MM.1S (cell line): ENCODE measurements around the gene FARP2.

ENCODE experiments used
- DNase-seq: peaks from one replicate; pipeline ENCODE4 v3.0.0-alpha.2; 2015
- H2AFZ ChIP-seq: fragments of 300-600 bp; sonication (generic); 2 replicates; pipeline ENCODE4 v1.6.0; 2016; ENCODE audit warnings: antibody characterized with exemption, low read length
- H3F3A ChIP-seq: fragments of 300-600 bp; sonication (generic); 2 replicates; pipeline ENCODE4 v1.6.1; 2016; ENCODE audit warnings: mild to moderate bottlenecking, antibody characterized with exemption, low read length, moderate library complexity, mixed read lengths; ENCODE audit not compliant: insufficient read depth
- H3K27ac ChIP-seq: fragments of 300-600 bp; sonication (generic); 2 replicates; pipeline ENCODE4 v1.5.1; 2016; ENCODE audit warnings: mild to moderate bottlenecking, low read length
- H3K27me3 ChIP-seq: fragments of 300-600 bp; sonication (generic); replicated peaks from 2 replicates; pipeline ENCODE4 v1.6.0; 2016; ENCODE audit warnings: low read length; ENCODE audit not compliant: insufficient read depth
- H3K36me3 ChIP-seq: fragments of 300-600 bp; sonication (generic); replicated peaks from 2 replicates; pipeline ENCODE4 v1.6.1; 2016; ENCODE audit warnings: mild to moderate bottlenecking, low read length, mixed read lengths; ENCODE audit not compliant: insufficient read depth
- H3K4me1 ChIP-seq: fragments of 300-600 bp; sonication (generic); 2 replicates; pipeline ENCODE4 v1.6.1; 2016; ENCODE audit warnings: low read length, mixed read lengths
- H3K4me2 ChIP-seq: fragments of 300-600 bp; sonication (generic); 2 replicates; pipeline ENCODE4 v1.6.0; 2016; ENCODE audit warnings: low read depth, low read length
- H3K4me3 ChIP-seq: fragments of 300-600 bp; sonication (generic); 2 replicates; pipeline ENCODE4 v1.5.1; 2016; ENCODE audit warnings: low read length, mixed read lengths
- H3K79me2 ChIP-seq: fragments of 300-600 bp; sonication (generic); 2 replicates; pipeline ENCODE4 v1.6.1; 2016; ENCODE audit warnings: mixed run types, low read length, mixed read lengths
- H3K9ac ChIP-seq: fragments of 300-600 bp; sonication (generic); 2 replicates; pipeline ENCODE4 v1.6.1; 2016; ENCODE audit warnings: low read length, mixed read lengths
- H3K9me2 ChIP-seq: fragments of 300-600 bp; sonication (generic); replicated peaks from 2 replicates; pipeline ENCODE4 v1.6.1; 2016; ENCODE audit warnings: mild to moderate bottlenecking, low read length, mixed read lengths; ENCODE audit not compliant: insufficient read depth
- H3K9me3 ChIP-seq: fragments of 300-600 bp; sonication (generic); replicated peaks from 2 replicates; pipeline ENCODE4 v1.6.1; 2016; ENCODE audit warnings: mild to moderate bottlenecking, low read length, mixed read lengths; ENCODE audit not compliant: insufficient read depth
- H4K20me1 ChIP-seq: fragments of 300-600 bp; sonication (generic); 2 replicates; pipeline ENCODE4 v1.6.1; 2016; ENCODE audit warnings: mild to moderate bottlenecking, low read length, moderate library complexity, mixed read lengths; ENCODE audit not compliant: insufficient read depth
- EZH2 ChIP-seq: fragments of 300-600 bp; sonication (generic); optimal IDR thresholded peaks from 2 replicates; pipeline ENCODE3; 2017; ENCODE audit warnings: low read depth, mild to moderate bottlenecking, antibody characterized with exemption, low read length, mixed read lengths
- EZH2phosphoT487 ChIP-seq: fragments of 300-600 bp; sonication (generic); IDR thresholded peaks from 2 replicates; pipeline ENCODE4 v1.6.1; 2018; ENCODE audit warnings: antibody characterized with exemption, low read length
- TF ChIP-seq, protein P1 (sequence below): fragments of 300-600 bp; sonication (generic); IDR thresholded peaks from 2 replicates; pipeline ENCODE4 v1.5.1; 2016; ENCODE audit warnings: antibody characterized with exemption, low read length, mixed read lengths

The FARP2 gene

DNA sequence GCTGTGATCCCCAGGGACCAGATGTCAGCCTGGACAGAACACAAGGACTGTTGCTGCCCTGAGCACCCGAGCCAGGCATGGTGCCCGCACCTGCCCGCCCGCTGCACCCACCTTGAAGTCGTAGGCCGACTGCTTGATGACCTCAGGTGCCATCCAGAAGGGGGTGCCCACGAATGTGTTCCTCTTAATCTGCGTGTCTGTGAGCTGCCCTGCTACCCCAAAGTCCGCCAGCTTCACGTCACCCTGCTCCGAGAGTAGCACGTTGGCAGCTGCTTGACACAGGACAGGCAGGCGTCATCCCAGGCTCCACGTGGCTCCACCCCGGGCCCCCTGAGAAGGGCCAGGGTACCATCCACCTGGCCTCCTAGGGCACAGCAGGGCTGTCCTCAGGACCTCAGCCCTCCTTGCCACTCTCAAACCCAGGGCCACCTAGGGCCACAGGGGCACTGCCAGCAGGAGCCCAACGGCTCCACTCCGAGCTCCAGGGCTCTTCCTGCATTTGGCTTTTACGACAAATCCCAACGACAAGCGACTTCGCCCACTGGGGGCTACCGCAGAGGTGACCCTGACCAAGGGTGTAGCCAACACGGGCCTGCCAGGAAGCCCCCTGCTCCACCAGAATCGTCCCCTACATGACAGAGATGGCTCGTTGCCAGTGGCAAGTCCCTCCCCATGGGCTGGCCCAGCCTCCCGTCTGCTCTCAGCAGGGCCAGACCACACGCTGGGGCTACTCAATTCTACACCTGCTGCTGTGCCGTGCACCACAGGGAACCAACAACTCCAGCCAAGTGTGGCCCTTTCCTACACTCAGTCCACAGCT lies 143.3 kb downstream of the FARP2 start:
- TF ChIP-seq EZH2 (no peak), EZH2phosphoT487 (no peak)
- TF ChIP-seq, protein P1, sequence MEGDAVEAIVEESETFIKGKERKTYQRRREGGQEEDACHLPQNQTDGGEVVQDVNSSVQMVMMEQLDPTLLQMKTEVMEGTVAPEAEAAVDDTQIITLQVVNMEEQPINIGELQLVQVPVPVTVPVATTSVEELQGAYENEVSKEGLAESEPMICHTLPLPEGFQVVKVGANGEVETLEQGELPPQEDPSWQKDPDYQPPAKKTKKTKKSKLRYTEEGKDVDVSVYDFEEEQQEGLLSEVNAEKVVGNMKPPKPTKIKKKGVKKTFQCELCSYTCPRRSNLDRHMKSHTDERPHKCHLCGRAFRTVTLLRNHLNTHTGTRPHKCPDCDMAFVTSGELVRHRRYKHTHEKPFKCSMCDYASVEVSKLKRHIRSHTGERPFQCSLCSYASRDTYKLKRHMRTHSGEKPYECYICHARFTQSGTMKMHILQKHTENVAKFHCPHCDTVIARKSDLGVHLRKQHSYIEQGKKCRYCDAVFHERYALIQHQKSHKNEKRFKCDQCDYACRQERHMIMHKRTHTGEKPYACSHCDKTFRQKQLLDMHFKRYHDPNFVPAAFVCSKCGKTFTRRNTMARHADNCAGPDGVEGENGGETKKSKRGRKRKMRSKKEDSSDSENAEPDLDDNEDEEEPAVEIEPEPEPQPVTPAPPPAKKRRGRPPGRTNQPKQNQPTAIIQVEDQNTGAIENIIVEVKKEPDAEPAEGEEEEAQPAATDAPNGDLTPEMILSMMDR: no peak
- Histone ChIP-seq H4K20me1 (no peaks in the 10 kb centered on the region), H3F3A (no peaks in the 10 kb centered on the region), H3K9me3 (no peaks in the 10 kb centered on the region), H3K4me3 (no peak overlapping the region), H3K27me3 (no peaks in the 10 kb centered on the region), H3K4me1 (no peaks in the 10 kb centered on the region), H3K9ac (no peak overlapping the region), H3K36me3 (no peaks in the 10 kb centered on the region), H3K9me2 (no peaks in the 10 kb centered on the region), H3K4me2 (no peak overlapping the region), H3K79me2 (no peaks in the 10 kb centered on the region), H3K27ac (no peak overlapping the region), H2AFZ (no peak overlapping the region)
- no peak for DNase-seq

DNA sequence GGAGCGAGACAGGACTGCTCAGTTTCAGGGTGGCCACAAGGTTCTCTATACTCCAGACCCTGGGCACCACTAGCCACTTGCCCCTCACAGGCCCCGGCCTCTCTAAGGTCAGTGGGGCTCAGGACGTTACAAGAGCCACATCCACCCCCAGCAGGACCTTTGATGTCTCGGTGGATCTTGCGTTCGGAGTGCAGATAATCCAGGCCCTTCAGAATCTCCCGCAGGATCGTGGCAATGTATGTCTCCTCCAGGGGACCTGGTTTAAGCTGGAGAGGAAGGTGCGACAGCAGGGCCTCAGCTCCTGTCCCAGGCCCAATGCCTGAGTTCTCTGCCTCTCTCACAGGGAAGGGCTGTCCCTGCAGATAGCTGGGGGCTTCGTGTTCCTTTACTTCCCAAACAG lies 143.9 kb downstream of the FARP2 start:
- Histone ChIP-seq H3K4me1 (no peaks in the 10 kb centered on the region), H2AFZ (no peak overlapping the region), H3K27ac (no peak overlapping the region), H3K36me3 (no peaks in the 10 kb centered on the region), H3K4me2 (no peak overlapping the region), H4K20me1 (no peaks in the 10 kb centered on the region), H3K79me2 (no peaks in the 10 kb centered on the region), H3K9me3 (no peaks in the 10 kb centered on the region), H3K9me2 (no peaks in the 10 kb centered on the region), H3K27me3 (no peaks in the 10 kb centered on the region), H3K4me3 (no peak overlapping the region), H3F3A (no peaks in the 10 kb centered on the region), H3K9ac (no peak overlapping the region)
- TF ChIP-seq EZH2phosphoT487 (no peak), EZH2 (no peak)
- TF ChIP-seq, protein P1: no peak
- DNase-seq: no peak

DNA sequence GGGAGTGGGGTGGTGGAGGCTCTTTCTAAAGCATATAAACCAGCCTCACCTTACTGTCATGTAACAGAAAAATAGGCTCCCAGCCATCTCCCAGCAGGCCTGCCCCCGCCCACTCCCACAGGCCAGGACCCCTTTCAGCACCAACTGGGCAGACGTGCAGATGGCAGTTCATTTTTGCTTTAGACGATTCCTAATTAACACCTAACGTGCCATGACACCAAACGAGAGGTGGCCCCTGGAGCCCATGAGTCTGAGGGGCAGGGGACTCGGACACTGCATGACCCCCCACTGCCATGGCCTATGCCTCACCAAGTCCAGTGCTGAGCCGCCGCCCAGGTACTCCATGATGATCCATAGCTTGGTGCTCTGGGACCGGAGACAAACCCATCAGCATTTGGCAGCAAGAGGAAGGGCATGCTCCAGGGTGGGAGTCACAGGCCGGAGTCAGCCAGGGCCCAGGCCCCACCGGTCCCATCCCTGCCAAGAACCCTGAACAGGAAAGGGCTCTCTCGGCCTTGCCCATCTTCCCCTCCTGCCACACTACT lies 144.4 kb downstream of the FARP2 start:
- no peak overlapping the region for H3K4me3 ChIP-seq
- H3K4me1 ChIP-seq: no peaks in the 10 kb centered on the region
- H3F3A ChIP-seq: no peaks in the 10 kb centered on the region
- H3K79me2 ChIP-seq: peaks cover 4% of the 10 kb centered on the region; the same call in 1 of the 2 replicates
- H3K27ac ChIP-seq: no peak overlapping the region
- no peak overlapping the region for H2AFZ ChIP-seq
- DNase-seq: no peak
- no peaks in the 10 kb centered on the region for H3K27me3 ChIP-seq
- no peak for TF ChIP-seq EZH2phosphoT487
- TF ChIP-seq EZH2: no peak
- TF ChIP-seq, protein P1: no peak
- H3K9ac ChIP-seq: no peak overlapping the region
- H3K36me3 ChIP-seq: no peaks in the 10 kb centered on the region
- no peak overlapping the region for H3K4me2 ChIP-seq
- no peaks in the 10 kb centered on the region for H4K20me1 ChIP-seq
- H3K9me2 ChIP-seq: no peaks in the 10 kb centered on the region
- no peaks in the 10 kb centered on the region for H3K9me3 ChIP-seq
